CD4-positive, alpha-beta T cell treated with Interleukin-10 for 1 hour (primary cell): Measurements from ENCODE around the gene PROSER3.
"Not testable (repeated sequence)": the region's sequence is repeated elsewhere in the genome, so short reads cannot be mapped to it uniquely, and the experiment has no call there.

Source experiments
- DNase-seq: peaks from one replicate; pipeline ENCODE4 v3.0.0-alpha.2; 2020

Gene PROSER3

DNA sequence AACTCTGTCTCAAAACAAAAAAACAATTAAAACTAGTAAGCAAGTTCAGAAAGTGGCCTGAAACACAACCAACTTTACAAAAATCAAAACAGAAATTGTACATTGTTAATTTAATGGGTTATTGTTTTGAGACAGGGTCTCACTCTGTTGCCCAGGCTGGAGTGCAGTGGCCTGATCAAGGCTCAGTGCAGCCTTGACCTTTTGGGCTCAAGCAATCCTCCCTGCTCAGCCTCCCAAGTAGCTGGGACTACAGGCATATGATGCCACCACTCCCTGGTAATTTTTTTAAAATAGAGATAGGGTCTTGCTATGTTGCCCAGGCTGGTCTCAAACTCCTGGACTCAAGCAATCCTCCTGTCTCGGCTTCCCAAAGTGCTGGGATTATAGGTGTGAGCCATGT, 37.6 kb downstream of the PROSER3 start:
- DNase-seq, result not testable (repeated sequence)

GRCh38 chr19:35796645-35797542, 38.9 kb downstream of the PROSER3 start:
- DNase-seq, result no peak

GRCh38 chr19:35797663-35798062, 39.7 kb downstream of the PROSER3 start:
- DNase-seq, result no peak

DNA sequence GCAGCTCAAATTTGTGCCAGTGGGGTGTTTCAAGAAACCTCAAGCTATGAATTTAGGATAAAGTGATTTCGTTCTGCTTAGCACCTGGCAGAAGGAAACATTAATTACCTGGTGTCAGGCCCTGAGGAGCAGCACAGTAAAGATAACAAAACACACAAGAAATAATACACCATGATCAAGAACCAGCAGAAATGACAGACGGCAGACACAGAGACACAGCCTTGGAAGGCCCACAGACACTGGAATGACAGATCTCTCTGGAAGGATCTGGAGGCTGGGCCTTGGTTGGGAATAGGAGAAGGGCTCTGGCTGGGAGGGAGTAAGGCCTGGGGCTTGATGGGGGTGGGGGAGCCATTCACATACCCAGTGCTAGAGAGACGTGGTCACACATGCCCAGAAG, 43.9 kb downstream of the PROSER3 start:
- DNase-seq, result no peak

DNA sequence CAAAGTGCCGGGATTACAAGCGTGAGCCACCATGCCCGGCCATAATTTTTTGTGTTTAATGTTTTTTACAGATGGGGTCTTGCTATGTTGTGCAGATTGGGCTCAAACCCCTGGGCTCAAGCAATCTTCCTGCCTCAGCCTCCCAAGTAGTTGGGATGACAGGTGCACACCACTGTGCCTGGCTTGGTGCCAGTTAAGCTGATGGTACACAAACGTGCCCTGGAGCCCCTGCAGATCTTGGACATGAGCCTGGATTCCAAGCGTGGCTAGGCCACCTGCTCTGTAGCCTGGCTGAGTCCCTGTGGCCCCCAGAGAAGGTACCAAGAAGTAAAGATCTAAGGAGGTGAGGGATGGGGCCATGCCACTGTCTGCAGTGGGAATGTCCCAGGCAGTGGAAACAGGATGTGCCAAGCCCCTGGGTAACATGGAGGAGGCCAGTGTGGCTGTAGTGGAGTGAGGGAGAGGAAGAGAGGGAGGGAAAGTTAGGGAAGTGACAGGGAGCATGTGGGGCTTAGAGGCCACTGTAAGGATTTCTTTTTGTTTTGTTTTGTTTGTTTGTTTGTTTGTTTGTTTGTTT, 47.6 kb downstream of the PROSER3 start:
- DNase-seq, result no peak

GRCh38 chr19:35806597-35806996, 48.6 kb downstream of the PROSER3 start:
- no peak for DNase-seq

DNA sequence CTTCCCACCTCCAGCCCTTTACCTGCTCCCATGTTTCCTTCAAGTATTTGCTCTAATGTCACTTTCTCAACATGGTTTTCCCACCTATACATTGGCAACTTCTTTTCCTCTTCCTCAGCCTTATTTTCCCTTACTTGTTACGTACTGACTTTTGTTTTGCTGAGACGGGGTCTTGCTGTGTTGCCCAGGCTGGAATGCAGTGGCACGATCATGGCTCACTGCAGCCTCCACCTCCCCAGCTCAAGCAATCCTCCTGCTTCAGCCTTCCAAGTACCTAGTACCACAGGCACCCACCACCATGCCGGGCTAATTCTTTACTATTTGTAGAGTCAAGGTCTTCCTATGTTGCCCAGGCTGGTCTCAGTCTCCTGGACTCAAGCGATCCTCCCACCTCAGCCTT, 49.7 kb downstream of the PROSER3 start:
- DNase-seq, result no peak

- DNase-seq, result no peak
Measured at GRCh38 chr19:35811317-35812219, 53.6 kb downstream of the PROSER3 start.

DNA sequence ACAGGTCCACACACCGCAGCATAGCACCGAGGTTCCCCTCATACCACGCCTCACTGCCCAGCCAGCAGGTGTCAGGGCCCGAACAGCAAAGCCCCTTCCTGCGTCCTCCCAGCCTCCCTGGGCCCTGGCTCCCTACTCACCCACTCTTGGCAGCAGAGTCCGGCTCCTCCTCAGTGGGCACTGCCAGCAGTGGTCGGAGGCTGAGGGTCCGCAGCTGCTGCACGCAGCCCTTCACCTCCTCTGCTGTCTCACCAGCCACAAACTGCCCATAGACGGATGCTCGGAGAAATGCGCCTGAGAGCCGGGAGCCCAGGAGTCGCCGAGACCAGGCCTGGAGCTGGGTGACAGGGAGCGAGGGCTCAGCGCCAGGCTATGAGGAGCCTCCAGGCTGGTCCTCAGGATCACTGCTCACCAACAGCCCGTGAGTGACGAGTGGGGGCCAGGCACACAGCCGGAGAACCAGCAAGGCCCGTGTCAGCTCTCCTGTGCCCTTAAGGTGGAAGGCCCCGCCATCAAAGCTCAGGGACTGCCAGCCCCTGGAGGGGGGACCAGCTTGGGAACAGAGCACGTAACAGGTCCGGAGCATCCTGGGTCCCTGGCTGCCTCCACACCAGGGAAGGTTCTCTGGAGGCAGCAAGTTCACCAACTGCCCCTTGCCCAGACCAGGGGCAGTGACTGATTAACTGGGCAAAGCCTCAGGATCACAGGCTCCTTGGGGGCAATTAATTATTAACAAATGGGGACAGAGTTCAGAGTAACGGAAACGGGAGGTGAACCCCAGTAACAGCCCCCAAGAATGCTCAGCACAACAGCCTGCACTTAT, 54.5 kb downstream of the PROSER3 start, which contains the start of gene PRODH2:
Gene PRODH2, minus strand, starts transcription at position 626 of the 823 bp plus-strand sequence. Its CDS starts 40 bp downstream, at position 586.
- DNase-seq, result no peak

DNA sequence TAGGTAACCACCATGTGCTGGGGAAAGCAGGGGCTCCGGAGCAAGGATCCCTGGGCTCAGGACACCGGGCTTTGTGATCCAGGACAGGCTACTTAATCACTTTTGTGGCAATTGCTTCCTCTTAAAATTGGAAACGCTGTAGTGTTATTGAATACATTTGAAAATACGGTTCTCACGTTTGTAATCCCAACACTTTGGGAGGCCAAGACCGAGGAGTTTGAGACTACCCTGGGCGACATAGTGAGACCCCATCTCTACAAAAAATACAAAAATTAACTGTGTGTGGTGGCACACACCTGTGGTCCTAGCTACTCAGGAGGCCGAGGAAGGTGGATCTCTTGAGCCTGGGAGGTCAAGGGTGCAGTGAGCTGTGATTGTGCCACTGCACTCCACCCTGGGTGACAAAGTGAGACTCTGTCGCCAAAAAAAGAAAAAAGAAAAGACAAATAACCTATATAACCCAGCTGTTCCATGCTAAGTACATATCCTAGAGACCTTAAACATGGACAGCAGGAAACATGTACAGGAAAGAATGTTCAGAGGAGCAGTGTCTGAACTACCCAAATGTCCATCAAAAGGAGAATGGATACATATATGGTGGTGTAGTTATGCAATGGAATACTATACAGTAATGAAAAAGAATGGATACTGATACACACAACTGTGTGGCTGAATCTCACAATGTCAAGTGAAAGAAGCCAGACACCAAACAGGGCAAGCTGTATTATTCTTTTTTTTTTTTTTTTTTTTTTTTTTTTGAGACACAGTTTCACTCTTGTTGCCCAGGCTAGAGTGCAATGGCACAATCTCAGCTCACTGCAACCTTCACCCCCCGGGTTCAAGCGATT, 55.3 kb downstream of the PROSER3 start:
- DNase-seq, result no peak

GRCh38 chr19:35816262-35816661, 58.3 kb downstream of the PROSER3 start:
- DNase-seq, result no peak

- no peak for DNase-seq
Measured at GRCh38 chr19:35816846-35817245, 58.9 kb downstream of the PROSER3 start.

- no peak for DNase-seq
Measured at GRCh38 chr19:35818445-35818844, 60.5 kb downstream of the PROSER3 start.
